Skin epidermis (tissue), 12 donors: ENCODE results near the gene ASB2.

ENCODE experiments used
- H3K27ac ChIP-seq, 21 experiments: fragments of 200-600 bp; sonication (generic) in 11 of 21; one replicate each; pipeline ENCODE4 v1.5.0; 2020; ENCODE audit warnings: mild to moderate bottlenecking in 3 of 21, inconsistent platforms in 2 of 21, moderate library complexity in 2 of 21
- H3K4me3 ChIP-seq, 7 experiments: fragments of 200-600 bp; sonication (generic) in 2 of 7; one replicate each; pipeline ENCODE4 v1.5.0; 2020; ENCODE audit warnings: inconsistent platforms in 2 of 7, mild to moderate bottlenecking in 2 of 7, moderate library complexity in 1 of 7

The ASB2 gene

DNA sequence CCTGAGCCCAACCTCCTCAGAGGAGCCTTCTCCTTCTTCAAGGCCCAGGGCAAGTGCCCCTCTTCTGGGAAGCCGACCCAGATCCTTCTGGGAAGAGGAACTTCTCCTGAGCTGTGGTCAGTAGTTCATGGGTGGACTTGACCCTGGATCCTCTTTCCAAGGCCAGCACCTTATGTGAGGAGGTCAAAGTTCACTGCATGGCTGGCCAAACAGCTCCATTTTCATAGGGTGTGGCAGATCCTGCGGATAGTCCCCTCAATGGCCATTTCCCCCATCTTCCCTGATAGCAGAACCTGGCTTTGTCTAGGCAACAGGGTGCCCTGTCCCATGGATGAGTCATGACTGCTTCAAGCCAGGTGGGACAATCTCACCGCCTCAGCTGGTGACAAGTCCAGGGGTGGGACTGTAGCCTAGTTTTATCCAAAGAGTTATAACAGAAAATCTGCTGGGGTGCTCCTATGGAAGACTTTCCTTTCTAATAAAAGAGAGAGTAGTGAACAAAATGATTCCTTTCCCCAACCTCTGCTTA lies 10.4 kb downstream of the ASB2 start:
- peak overlapping the region in 11 of 21 experiments; percentile 2 to 86 (median 45) for H3K27ac ChIP-seq

DNA sequence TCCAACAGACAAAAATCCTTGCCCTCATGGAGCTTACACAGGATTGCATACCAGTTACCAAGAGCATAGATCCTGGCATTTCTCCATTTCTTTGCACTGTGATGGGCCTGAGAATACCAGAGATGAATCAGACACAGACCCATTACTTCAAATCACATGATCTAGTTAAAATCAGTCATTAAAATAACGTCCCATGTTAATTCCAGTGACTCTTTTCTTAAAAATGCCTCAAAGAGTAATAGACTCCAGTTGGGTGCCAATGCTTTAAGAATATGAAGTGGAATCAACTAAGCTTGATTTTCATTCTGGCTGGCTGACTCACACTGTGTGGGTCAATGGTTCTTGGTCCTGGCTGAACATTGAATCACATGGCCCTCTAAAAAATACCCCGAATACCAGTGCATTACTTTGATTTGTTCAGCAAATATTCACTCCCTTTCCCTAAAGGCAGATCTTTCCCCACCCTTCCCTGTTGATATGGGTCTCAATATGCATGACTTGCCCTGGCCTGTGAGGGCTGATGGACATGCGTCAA lies 11.0 kb downstream of the ASB2 start:
- Histone ChIP-seq H3K27ac (peak overlapping the region in 9 of 21 experiments; percentile 2 to 86 (median 45)), H3K4me3 (no peak overlapping the region)

More for the DNA sequence above, 10.4 kb downstream of the ASB2 start:
- no peak overlapping the region for H3K4me3 ChIP-seq

DNA sequence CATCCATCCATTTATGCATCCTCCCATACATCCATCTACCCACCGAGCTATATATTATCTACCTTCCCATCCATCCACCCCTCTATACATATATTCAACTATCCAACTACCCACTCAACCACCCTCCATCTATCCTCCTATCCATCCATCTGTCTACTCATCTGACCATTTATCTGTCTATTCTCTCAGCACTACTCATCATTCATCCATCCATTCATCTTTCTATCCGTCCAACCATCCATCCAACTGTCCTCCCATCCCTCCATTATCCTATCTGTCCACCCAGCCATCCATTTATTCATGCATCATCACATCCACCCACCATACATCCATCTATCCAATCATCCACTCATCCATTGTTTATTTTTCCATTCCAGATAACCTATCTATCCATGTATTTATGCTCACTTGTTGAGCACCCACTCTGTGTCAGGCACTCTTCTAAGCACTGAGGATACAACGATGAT lies 11.5 kb downstream of the ASB2 start:
- peak overlapping the region in 1 of 21 experiments; percentile 51 for H3K27ac ChIP-seq
- no peak overlapping the region for H3K4me3 ChIP-seq

DNA sequence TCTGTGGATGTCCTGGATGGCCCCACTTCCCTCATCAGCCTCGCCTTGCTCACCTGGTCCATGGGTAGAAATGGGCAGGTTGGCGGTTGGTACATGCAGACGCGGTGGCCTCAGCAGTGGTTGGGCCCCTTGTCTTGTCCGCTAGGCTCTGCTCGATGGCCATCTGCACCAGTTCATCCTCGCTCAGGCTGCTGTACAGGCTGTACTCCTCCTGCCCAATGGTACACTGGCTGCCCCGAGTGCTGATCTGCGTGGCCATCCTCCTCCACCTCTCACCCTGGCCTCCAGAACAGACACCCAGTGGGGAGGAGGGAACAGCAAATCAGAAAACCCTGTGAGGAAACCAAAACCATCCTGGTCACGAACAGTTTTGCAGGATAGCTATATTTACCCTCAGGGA lies 12.1 kb downstream of the ASB2 start:
- H3K27ac ChIP-seq, result peak overlapping the region in 3 of 21 experiments; percentile 51 to 82 (median 69)

DNA sequence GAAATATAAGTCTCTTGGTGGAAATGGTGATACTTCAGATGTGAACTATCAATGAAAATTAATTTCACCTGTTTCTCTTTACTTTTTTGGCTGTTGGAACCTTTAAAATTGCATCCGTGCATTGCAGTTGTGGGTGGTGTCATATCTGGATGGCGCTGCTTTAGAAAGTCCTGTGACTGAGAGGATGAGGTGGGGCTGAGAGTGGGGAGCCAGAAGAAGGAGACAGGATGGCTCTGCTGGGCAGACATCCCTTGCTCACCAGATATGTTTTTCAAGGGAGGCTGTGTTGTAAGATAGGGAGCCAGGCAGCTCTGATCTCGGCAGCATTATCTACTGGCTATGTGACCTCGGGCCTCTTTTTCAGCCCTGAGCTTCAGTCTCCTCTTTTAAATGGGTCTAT lies 12.7 kb downstream of the ASB2 start:
- Histone ChIP-seq H3K4me3 (no peak overlapping the region), H3K27ac (peak overlapping the region in 5 of 21 experiments; percentile 8 to 87 (median 69))

More for the DNA sequence above, 12.1 kb downstream of the ASB2 start:
- no peak overlapping the region for H3K4me3 ChIP-seq

DNA sequence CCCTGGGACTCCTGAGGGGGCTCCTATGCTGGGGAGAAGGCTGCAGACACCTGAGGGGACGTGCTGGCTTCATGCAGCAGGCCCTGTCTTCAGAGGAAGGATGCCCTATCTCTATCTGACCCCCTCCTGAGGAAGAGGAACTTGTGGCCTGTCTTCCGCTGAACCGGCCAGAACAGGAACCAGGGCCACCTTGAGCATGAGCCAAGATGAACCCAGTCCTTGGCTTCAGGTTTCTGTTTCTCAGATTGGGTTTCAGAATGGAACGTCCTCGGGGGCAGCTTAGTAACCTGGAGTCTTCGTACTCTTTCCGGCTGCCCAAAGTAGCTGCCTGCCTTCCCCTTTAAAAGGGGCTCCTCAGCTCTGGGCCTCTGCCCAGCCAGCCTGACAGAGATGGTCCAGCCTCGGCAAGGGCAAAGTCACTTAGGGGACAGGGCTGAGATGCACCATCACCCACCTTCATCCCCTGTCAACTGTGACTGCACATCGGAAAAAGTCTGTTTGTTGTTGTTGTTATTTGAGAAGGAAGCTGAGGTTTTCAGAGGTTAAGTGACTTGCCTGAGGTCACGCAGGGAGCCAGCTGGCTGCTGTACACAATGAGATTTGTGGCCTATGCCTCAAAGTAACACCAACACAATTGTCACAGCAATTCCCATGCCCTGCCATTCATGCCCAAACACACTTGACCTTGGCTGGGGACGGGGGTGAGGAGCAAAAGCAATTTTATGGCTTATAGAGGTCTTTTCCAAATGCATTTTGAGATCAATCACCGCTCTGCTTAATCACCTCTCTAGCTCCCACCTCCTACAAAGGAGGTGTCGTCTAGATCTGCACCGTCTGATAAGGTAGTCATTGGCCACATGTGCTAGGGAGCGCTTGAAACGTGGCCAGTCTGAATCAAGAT lies 13.4 kb downstream of the ASB2 start:
- peak overlapping the region in 12 of 21 experiments; percentile 14 to 87 (median 62) for H3K27ac ChIP-seq
- H3K4me3 ChIP-seq, result no peak overlapping the region

DNA sequence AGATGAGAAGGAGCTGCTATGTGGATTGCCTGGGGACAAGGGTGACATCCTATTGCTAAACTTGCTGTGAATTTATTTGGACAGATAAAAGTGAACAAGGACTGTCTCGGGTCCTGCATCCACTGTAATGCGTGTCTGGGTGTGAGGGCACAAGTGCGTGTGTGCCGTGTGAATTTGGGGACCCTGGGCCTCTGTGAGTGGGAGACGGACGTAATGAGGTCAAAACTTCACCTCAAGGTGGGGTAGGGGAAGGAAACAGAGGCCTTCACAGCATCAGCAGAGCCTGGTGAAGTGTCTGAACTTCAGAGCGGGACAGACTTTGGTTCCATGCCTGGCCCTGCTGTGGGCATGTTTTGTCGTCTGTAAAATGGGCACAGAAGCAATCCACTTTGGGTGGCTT lies 14.8 kb downstream of the ASB2 start:
- Histone ChIP-seq H3K4me3 (no peak overlapping the region), H3K27ac (peak overlapping the region in 2 of 21 experiments; percentile 55 to 77)

DNA sequence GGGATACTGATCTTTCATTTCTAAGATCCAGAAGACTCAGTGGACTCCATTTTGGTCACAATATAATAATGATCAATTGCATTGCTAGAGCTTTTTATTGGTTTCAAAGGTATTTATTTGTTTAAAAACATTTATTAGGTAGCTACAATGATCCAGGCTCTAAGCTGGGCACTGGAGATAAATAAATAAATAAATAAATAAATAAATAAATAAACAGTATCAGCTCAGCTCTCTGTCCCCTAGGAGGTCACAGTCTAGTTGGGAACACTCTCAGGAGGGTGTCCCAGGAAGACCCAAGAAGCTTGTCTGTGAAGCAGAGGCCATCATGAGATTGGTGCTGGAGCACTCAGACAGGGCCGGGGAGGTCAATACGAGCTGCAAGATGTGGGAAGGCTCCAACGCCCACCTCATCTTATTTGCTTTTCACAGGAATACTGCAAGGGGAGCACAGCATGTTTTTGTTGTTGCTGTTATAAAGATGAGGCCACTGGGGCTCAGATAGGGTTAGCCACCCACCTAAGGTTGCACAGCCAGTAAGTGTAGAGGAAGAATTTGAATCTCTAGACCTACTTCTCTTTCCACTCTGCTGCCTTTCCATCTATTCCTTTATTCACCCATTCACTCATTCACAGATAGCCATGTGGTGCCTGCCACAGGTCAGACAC lies 15.5 kb downstream of the ASB2 start:
- H3K27ac ChIP-seq, result peak overlapping the region in 6 of 21 experiments; percentile 38 to 77 (median 56)
- H3K4me3 ChIP-seq, result no peak overlapping the region

DNA sequence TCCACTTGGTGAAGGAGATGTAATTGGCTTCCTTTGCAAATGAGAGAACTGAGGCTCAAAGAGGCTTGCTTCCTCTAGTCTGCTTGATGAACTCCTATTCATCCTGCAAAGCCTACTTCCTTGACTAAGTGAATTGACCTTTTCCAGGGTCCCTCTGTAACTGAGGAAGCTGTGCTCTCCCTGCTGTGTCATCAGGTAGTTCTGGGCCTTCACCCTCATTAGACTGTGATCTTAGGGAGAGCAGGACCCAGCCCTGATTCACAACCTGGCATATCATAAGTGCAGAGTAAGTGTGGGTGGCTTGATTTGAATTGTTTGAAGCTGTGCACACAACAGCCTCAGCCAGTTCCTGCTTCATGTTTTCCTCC lies 16.3 kb downstream of the ASB2 start:
- Histone ChIP-seq H3K27ac (peak overlapping the region in 12 of 21 experiments; percentile 7 to 77 (median 50)), H3K4me3 (no peak overlapping the region)

DNA sequence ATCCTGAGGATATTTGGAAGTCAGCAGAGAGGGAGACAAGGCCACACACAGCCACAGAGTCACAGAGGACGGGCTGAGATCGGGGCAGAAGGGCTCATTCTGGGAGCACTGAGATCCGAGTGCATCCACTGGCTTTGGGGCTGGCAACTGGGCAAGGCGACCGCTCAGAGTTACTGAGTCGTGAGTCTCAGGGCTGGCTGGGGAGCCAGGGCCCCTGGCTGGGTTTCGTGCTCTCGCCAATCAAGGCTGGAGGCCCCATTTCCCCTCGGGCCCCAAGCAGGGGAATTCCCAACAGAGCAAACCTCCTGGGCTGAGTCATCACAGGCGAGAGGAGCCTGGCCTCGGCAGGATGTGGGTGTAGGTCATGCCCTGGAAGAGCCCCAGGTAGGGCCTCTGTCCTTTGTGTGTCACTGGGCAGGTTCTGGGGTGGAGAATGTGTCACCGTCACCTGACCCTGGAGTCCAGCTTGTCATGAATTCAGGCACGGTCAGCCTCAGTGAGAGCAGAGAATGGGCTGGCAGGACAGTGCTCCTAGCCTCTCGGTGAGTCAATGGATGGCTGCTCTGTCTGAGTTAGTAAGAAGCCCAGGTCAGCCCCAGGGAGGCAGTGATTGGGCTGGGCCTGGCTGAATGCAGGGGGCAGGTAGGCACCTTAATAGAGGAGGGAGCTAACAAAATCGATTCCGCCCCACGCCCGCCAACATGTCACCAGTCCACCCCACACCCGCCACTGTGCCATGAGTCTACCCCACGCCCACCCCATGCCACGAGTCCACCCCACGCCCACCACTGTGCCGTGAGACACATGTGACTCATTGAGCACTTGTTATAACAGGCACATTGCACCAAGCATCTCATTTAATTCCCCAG lies 16.9 kb downstream of the ASB2 start:
- Histone ChIP-seq H3K4me3 (no peak overlapping the region), H3K27ac (peak overlapping the region in 16 of 21 experiments; percentile 7 to 77 (median 50))

DNA sequence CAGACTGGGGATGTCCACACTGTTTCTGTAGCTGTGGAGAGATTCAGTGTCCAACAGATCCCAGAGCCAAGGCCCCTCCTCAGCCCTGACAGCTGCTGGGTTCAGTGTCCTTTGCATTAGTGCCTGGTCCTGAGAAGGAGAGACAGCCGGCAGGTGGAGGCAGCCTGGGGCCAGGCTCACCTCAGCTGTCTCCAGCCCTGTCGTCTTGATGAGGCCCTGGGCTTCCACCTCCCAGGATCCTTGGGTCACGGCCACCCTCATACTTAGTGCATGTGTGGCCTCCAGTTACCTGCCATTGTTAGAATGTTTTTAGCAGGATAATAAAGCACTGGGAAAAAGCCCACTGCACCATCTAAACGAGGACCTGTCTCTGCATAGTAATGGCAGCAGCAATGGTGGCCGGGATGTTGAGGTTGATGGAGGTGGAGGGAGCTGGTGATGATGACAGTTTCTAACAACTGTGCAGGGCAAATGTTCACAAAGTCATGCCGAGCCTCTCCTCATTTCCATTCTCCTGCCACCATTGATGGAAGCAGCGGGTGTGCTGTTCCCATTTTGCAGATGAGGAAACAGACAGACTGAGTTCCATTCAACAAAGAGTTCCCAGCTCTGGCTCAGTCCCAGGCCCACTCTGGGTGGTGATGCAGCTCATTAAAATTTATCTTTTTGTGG lies 17.7 kb downstream of the ASB2 start:
- peak overlapping the region in 11 of 21 experiments; percentile 7 to 77 (median 58) for H3K27ac ChIP-seq
- no peak overlapping the region for H3K4me3 ChIP-seq

DNA sequence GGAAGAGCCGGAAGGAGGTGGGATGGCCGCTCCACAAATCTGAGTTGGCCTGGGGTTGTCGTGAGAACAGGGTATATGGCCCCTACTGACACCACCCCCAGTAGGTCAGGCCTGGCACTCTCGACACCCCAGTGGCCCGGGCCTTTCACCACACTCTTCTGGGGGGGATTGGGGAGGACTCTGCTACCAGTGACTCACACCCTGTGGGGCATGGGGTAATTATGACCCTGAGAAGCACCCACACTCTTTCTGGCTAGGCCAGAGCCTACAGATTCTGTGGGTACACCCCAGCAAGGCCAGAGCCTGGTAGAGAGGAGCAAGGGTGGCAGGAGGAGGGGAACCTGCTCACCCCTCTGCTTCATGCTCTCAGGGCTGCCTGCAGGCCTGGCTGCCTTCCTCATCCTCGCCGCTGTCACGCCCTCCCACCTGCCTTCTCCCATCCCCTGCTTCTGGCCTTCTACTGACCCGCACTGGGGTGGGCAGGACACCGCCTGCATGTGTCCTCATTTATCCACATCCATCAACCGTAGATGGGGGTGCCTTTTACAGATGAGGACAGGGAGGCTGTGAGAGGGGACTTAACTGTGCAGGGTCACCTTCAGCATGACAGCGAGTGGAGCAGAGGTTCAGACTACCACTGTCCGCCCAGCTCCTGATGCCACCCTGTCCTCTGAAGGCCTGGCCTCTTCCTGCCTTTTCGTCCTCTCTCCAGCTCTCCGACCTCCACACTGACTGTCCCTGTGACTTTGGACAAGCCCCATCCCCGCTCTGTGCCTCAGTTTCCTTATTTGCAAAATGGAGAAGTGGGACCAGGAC lies 18.4 kb downstream of the ASB2 start:
- no peak overlapping the region for H3K4me3 ChIP-seq
- H3K27ac ChIP-seq, result peak overlapping the region in 4 of 21 experiments; percentile 10 to 86 (median 76)

DNA sequence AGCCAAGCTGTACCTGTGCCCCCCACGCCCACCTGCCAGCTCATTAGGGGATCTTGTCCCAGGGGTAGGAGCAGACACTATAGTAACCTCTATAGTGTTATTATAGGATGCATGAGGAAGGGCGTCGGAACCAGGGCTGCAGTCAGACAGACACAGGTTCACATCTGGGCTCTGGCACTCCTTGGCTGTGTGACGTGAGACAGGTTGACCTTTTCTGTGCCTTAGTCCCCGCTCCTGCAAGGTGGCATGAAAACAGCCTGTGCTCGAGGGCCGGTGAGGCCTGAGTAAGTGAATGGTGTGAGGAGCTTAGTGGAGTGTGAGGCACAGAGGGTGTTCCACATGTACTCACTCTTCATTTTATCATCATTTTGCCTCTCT lies 19.0 kb downstream of the ASB2 start:
- peak overlapping the region in 3 of 21 experiments; percentile 10 to 86 (median 77) for H3K27ac ChIP-seq
- no peak overlapping the region for H3K4me3 ChIP-seq

DNA sequence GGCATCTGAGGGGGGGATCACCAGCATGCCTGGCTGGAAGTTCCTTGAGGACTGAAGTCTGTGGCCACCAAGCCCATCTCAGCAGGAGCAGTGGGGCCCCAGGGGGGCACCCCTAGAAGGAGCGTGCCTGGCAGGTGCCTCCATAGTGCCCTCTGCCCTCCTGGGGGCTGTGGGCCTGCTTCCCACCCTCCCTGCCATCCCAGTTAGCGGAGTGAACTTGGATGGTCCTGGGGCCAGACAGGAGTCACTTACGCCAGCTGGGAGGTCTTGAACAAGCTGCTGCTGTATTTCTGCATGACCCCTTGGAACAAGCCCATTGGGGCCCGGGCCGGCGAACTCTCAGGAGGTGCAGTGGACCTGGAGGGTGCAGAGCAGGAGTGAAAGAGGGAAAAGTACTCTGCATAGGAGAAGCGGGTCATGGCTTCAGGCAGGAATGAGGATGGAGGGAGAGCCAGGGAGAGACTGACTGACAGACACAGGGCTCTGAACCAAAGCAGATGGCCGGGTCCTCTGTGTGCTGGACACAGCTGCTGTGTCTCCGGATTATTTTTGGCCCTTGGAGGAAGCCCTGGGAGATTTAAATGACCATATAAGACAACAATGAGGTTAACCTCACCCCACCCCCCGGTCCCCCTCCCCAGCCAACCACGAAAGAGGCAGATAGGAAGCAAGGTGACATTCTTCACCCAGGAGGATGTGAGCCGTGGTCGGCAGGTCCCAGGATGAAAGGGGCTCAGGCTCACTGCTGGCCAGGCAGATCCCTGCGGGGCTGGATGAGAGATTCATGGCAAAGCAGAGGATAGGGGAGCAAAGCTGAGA lies 19.6 kb downstream of the ASB2 start:
- Histone ChIP-seq H3K27ac (peak overlapping the region in 6 of 21 experiments; percentile 17 to 87 (median 81)), H3K4me3 (no peak overlapping the region)

DNA sequence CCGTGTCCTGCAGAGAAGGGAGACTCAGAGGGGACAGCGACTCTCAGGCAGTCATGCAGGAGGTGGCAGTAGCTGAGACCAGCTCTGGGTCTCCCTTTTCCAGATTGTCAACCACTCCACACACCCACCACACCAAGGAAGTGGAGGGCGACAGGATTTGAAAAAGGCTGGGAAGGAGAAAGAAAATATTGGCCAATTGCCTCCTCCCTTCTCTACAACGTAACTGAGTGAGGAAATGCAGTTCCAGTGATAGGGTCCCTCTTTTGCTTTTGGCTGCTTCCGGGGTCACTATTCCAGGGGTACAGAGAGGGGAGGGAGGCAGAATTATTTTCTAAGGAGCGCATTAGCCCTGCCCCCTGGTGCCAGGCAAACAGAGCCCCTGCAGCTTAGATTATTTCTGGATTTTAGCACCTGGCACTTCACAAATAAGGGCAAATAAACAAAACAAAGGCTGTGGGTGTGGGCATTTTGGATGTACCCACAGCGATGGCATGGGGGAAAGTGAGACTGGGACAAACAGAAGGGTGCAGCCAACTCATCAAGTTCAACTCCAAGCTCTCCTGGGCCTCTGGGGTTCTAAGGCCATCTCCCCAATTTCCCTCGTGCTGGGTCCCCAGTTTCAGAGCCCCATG lies 20.4 kb downstream of the ASB2 start:
- H3K4me3 ChIP-seq, result peak overlapping the region in 1 of 7 experiments; percentile 20
- peak overlapping the region in 11 of 21 experiments; percentile 47 to 87 (median 73) for H3K27ac ChIP-seq
